GM12878 (cell line): ENCODE results near the gene GANAB. TPM values are rescaled to one million over a fixed set of nuclear protein-coding genes. Genes with fewer than 3 reads are reported as not detected.

Source experiments
- ATAC-seq: fragments of 200-7000 bp; cut with Tn5 transposase; 3 replicates; pipeline ENCODE4 v1.9.1; 2020; ENCODE audit warnings: mild to moderate bottlenecking, moderate library complexity
- BruUV-seq: library from RNA; stranded (reverse); fragments of 400-500 nt; replicated peaks from 2 replicates; lab custom pipeline; 2021; lab: Mats Ljungman, UMichigan
- CTCF ChIA-PET: fragments of 300-600 bp; sonication (Branson Sonifier 250); formaldehyde crosslinking; extraction: SDS; loops from one replicate; lab custom pipeline; 2021; ENCODE audit warnings: inconsistent platforms; lab: Yijun Ruan, JAX
- POLR2A ChIA-PET: fragments of 350-600 bp; formaldehyde crosslinking; extraction: SDS; loops from one replicate; lab custom pipeline; 2021; ENCODE audit warnings: inconsistent platforms; lab: Charles Lee
- RAD21 ChIA-PET: fragments of 300-600 bp; sonication (Branson Sonifier 250); formaldehyde crosslinking; loops from one replicate; lab custom pipeline; 2023; ENCODE audit warnings: antibody characterized with exemption; ENCODE audit not compliant: unreplicated experiment; lab: Charles Lee
- SMC1A ChIA-PET: fragments of 300-600 bp; sonication (Branson Sonifier 250); formaldehyde crosslinking; loops from one replicate; lab custom pipeline; 2023; ENCODE audit not compliant: unreplicated experiment, uncharacterized antibody; lab: Charles Lee
- DNase-seq: peaks from one replicate; pipeline ENCODE4 v3.0.0-alpha.2; 2011; ENCODE audit warnings: low read depth, low spot score
- FAIRE-seq: peaks from 3 replicates; lab custom pipeline; 2011; peaks lifted over from hg19 to GRCh38; lab: Jason Lieb, UNC
- H2AFZ ChIP-seq: 2 replicates; pipeline ENCODE4 v1.6.0; 2011; ENCODE audit warnings: low read depth, low read length, control low read depth; ENCODE audit not compliant: control insufficient read depth
- H3K27ac ChIP-seq: 2 replicates; pipeline ENCODE4 v1.5.1; 2011; ENCODE audit warnings: control low read depth; ENCODE audit not compliant: control insufficient read depth, insufficient read depth
- H3K27me3 ChIP-seq, 2 experiments: replicated peaks in 1 of 2; 2 replicates each; pipeline versions ENCODE4 v1.6.0 to v1.6.1; 2011; ENCODE audit warnings: low read length in 1 of 2; ENCODE audit not compliant: control insufficient read depth in 2 of 2, insufficient read depth in 2 of 2
- H3K36me3 ChIP-seq, 2 experiments: 2 replicates each; pipeline ENCODE4 v1.5.1; 2011; ENCODE audit warnings: low read length in 1 of 2; ENCODE audit not compliant: control insufficient read depth in 2 of 2, insufficient read depth in 2 of 2
- H3K4me1 ChIP-seq: 2 replicates; pipeline ENCODE4 v1.6.1; 2011; ENCODE audit warnings: mild to moderate bottlenecking, low read length, moderate library complexity, mixed read lengths; ENCODE audit not compliant: control insufficient read depth, insufficient read depth
- H3K4me2 ChIP-seq: 2 replicates; pipeline ENCODE4 v1.6.0; 2011; ENCODE audit warnings: control low read depth; ENCODE audit not compliant: control insufficient read depth, insufficient read depth
- H3K4me3 ChIP-seq: fragments of 200-600 bp; sonication (generic); 2 replicates; pipeline ENCODE4 v1.5.1; 2016
- H3K79me2 ChIP-seq: 2 replicates; pipeline ENCODE4 v1.6.0; 2011; ENCODE audit warnings: low read length; ENCODE audit not compliant: control insufficient read depth, insufficient read depth
- H3K9ac ChIP-seq: 2 replicates; pipeline ENCODE4 v1.8.0; 2011; ENCODE audit warnings: low read length, control low read depth, mixed read lengths; ENCODE audit not compliant: control insufficient read depth, insufficient read depth
- H3K9me3 ChIP-seq: replicated peaks from 3 replicates; pipeline ENCODE4 v1.5.1; 2011; ENCODE audit warnings: mild to moderate bottlenecking, low read length; ENCODE audit not compliant: control insufficient read depth, insufficient read depth
- H4K20me1 ChIP-seq: 2 replicates; pipeline ENCODE4 v1.6.0; 2011; ENCODE audit not compliant: control insufficient read depth, insufficient read depth
- CHD1 ChIP-seq: IDR thresholded peaks from 2 replicates; pipeline ENCODE4 v1.6.1; 2012; ENCODE audit warnings: low read depth, low read length, improper control_type of control experiment
- CREB1 ChIP-seq: IDR thresholded peaks from 2 replicates; pipeline ENCODE4 v1.6.1; 2012; ENCODE audit warnings: low read depth, mild to moderate bottlenecking, inconsistent platforms
- DPF2 ChIP-seq: fragments of 450-650 bp; IDR thresholded peaks from 2 replicates; pipeline ENCODE4 v1.6.1; 2017; ENCODE audit warnings: mild to moderate bottlenecking
- EED ChIP-seq: sonication (generic); IDR thresholded peaks from 2 replicates; pipeline ENCODE4 v1.6.1; 2016; ENCODE audit warnings: antibody characterized with exemption, low read depth
- EP300 ChIP-seq, 2 experiments: fragments of 150-350 bp in 1 of 2; IDR thresholded peaks; 2 replicates each; pipeline ENCODE4 v1.6.1; 2011 to 2012; ENCODE audit warnings: low read depth in 2 of 2, low read length in 2 of 2, borderline replicate concordance in 1 of 2, improper control_type of control experiment in 1 of 2, inconsistent platforms in 1 of 2; ENCODE audit not compliant: control insufficient read depth in 1 of 2
- EZH2 ChIP-seq: IDR thresholded peaks from 2 replicates; pipeline ENCODE4 v1.6.1; 2012; ENCODE audit warnings: low read depth, mild to moderate bottlenecking, control low read depth, inconsistent platforms, low read length, borderline replicate concordance; ENCODE audit not compliant: control insufficient read depth
- NFXL1 ChIP-seq: fragments of 450-650 bp; IDR thresholded peaks from 2 replicates; pipeline ENCODE4 v1.6.1; 2017; ENCODE audit warnings: antibody characterized with exemption, mild to moderate bottlenecking, borderline replicate concordance
- NR2C1 ChIP-seq: fragments of 450-650 bp; IDR thresholded peaks from 2 replicates; pipeline ENCODE4 v1.6.1; 2017; ENCODE audit warnings: antibody characterized with exemption, mild to moderate bottlenecking, moderate library complexity
- RBBP5 ChIP-seq: fragments of 200-600 bp; sonication (generic); conservative IDR thresholded peaks from 2 replicates; pipeline ENCODE4 v1.6.1; 2016
- RCOR1 ChIP-seq: conservative IDR thresholded peaks from 2 replicates; pipeline ENCODE4 v1.6.1; 2012; ENCODE audit warnings: low read depth, low read length, improper control_type of control experiment
- SIN3A ChIP-seq: IDR thresholded peaks from 2 replicates; pipeline ENCODE4 v1.6.1; 2012; ENCODE audit warnings: low read depth, low read length, improper control_type of control experiment
- SP1 ChIP-seq: IDR thresholded peaks from one replicate; pipeline ENCODE4 v1.6.1; 2011; ENCODE audit warnings: low read depth, low read length
- SUZ12 ChIP-seq: fragments of 200-600 bp; sonication (generic); IDR thresholded peaks from one replicate; pipeline ENCODE4 v1.6.1; 2018; ENCODE audit warnings: antibody characterized with exemption, mild to moderate bottlenecking; ENCODE audit not compliant: unreplicated experiment
- TCF3 ChIP-seq: IDR thresholded peaks from 2 replicates; pipeline ENCODE4 v1.6.1; 2012; ENCODE audit warnings: low read depth, mild to moderate bottlenecking, low read length, borderline replicate concordance; ENCODE audit not compliant: insufficient read depth
- WRNIP1 ChIP-seq: IDR thresholded peaks from 2 replicates; pipeline ENCODE4 v1.6.1; 2011; ENCODE audit warnings: low read depth, low read length, improper control_type of control experiment, borderline replicate concordance
- ZBTB33 ChIP-seq: fragments of 450-650 bp; IDR thresholded peaks from 2 replicates; pipeline ENCODE4 v1.6.1; 2017; ENCODE audit warnings: mild to moderate bottlenecking
- ZZZ3 ChIP-seq: IDR thresholded peaks from 2 replicates; pipeline ENCODE4 v1.6.1; 2011; ENCODE audit warnings: low read depth; ENCODE audit not compliant: control insufficient read depth, insufficient read length
- WGBS: methylation state at CpG from one replicate; pipeline ENCODE4 v1.1.6; 2016; ENCODE audit warnings: low lambda C conversion rate; ENCODE audit not compliant: insufficient replicate concordance, insufficient coverage; ENCODE audit errors: missing lambda C conversion rate; 5-methylcytosine and 5-hydroxymethylcytosine counted together
- in situ Hi-C: fragments of 300-500 bp; cut with MboI; formaldehyde crosslinking; loops from 9 replicates; pipeline ENCODE4 v1.14.3; 2018; ENCODE audit warnings: mixed read lengths
- intact Hi-C: fragments of 100-400 bp; cut with micrococcal nuclease; formaldehyde crosslinking; loops from one replicate; pipeline ENCODE4 v1.14.2; 2022; ENCODE audit not compliant: unreplicated experiment
- polyA plus RNA-seq, 11 experiments: library from polyadenylated mRNA; depleted of rRNA in 4 of 11; unstranded in 6 of 11; stranded (reverse) in 5 of 11; fragments of >200 nt; fragmentation: Nextera tagmentation in 4 of 11; fragmentation: Illumina TruSeq in 1 of 11; extraction: Ambion mirVana in 4 of 11; extraction: Trizol in 1 of 11; gene quantifications; 1 replicate in 1 of 11; 2 replicates in 10 of 11; pipeline versions ENCODE4 v1.2.1 to v1.2.3, GENCODE V29; 2011 to 2016; ENCODE audit warnings: inconsistent platforms in 2 of 11, missing spikeins in 2 of 11, low read depth in 1 of 11
- total RNA-seq, 4 experiments: library from RNA; depleted of rRNA in 3 of 4; stranded (reverse); fragments of >200 nt in 3 of 4; fragmentation: Illumina TruSeq in 1 of 4; extraction: Trizol in 1 of 4; gene quantifications; 2 replicates each; pipeline versions ENCODE4 v1.2.1 to v1.2.3, GENCODE V29; 2013 to 2021
- TF ChIP-seq, protein P1 (sequence below): IDR thresholded peaks from 2 replicates; pipeline ENCODE4 v1.6.1; 2012; ENCODE audit warnings: low read depth, low read length, improper control_type of control experiment

GANAB gene
- total and polyA plus RNA-seq, 10 of the 15 experiments (the other 5 are each of a cell fraction or from before 2014, with no cell fraction given): 4.5 to 175 (median 102) TPM

GRCh38 chr11:62656796-62657429, 10.5 kb upstream of the GANAB start:
- Histone ChIP-seq H3K9ac (no peak overlapping the region), H3K79me2 (peaks cover 13% of the 10 kb centered on the region), H3K27ac (no peak overlapping the region), H3K27me3 (no peaks in the 10 kb centered on the region), H3K36me3 (no peaks in the 10 kb centered on the region; a peak in 1 of 4 replicates), H2AFZ (no peak overlapping the region), H3K9me3 (no peaks in the 10 kb centered on the region), H4K20me1 (no peaks in the 10 kb centered on the region), H3K4me1 (peaks cover 6% of the 10 kb centered on the region), H3K4me3 (no peak overlapping the region), H3K4me2 (no peak overlapping the region)
- WGBS: 60% methylated on average over 5 of the region's 5 CpGs
- TF ChIP-seq RCOR1: no peak
- TF ChIP-seq RBBP5: no peak
- no peak for TF ChIP-seq CHD1
- TF ChIP-seq WRNIP1: no peak
- TF ChIP-seq EP300 (IDR thresholded peaks at IDR 0.05; ENCODE audit: borderline replicate concordance in 1 of 2, control insufficient read depth in 1 of 2, low read depth in 2 of 2, low read length in 2 of 2): no peak
- no peak for TF ChIP-seq TCF3
- TF ChIP-seq, protein P1, sequence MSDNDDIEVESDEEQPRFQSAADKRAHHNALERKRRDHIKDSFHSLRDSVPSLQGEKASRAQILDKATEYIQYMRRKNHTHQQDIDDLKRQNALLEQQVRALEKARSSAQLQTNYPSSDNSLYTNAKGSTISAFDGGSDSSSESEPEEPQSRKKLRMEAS: no peak
- no peak for TF ChIP-seq DPF2
- no peak for TF ChIP-seq ZZZ3
- TF ChIP-seq ZBTB33: no peak
- no peak for TF ChIP-seq EZH2
- no peak for TF ChIP-seq SUZ12
- TF ChIP-seq SP1: no peak
- TF ChIP-seq SIN3A: no peak
- TF ChIP-seq NFXL1: no peak
- no peak for TF ChIP-seq EED
- no peak for TF ChIP-seq NR2C1
- TF ChIP-seq CREB1: no peak
- SMC1A ChIA-PET: interaction anchor here (0.5 to 5.0 kb wide), 5 partner anchors 8 to 232 kb away, joined by 3 to 41 read pairs (median 4); partner anchors contain the start of genes C11orf98 and CSKMT
- POLR2A ChIA-PET: interaction anchor here (1.3 to 14.6 kb wide), 4 partner anchors 11 to 65 kb away, joined by 4 to 295 read pairs (median 10); partner anchors contain the start of genes C11orf98, CSKMT, GANAB and LBHD1
- intact Hi-C loops (no loop called here), in situ Hi-C loops (no loop called here)
- CTCF ChIA-PET: interaction anchor here (0.9 to 1.2 kb wide), 5 partner anchors 17 to 192 kb away, joined by 3 to 6 read pairs (median 3); partner anchors contain the start of gene B3GAT3
- no peak for FAIRE-seq
- RAD21 ChIA-PET: interaction anchor here (0.7 to 1.2 kb wide), 4 partner anchors 11 to 106 kb away, joined by 3 to 5 read pairs (median 4); no protein-coding TSS in a partner anchor
- no peak for ATAC-seq
- no TSS peak for BruUV-seq
- DNase-seq: no peak
